ENCODE results near the gene FOXP4.

GRCh38 chr6:41548098-41548840, 2.1 kb downstream of the FOXP4 start:
- TF ChIP-seq CTCF (IDR thresholded peaks at IDR 0.05 in 8 of 11, conservative IDR thresholded peaks at IDR 0.05 in 3 of 11) = no peak
- TF ChIP-seq POLR2AphosphoS5 (IDR thresholded peaks at IDR 0.05) = peak in 1 of 3 donors; percentile 5

Data from spleen (tissue), 7 donors.